ENCODE results near the gene FOXJ1. TPM values are rescaled to one million over a fixed set of nuclear protein-coding genes. Genes with fewer than 3 reads are reported as not detected.

FOXJ1 gene
- total and polyA plus RNA-seq, 8 donors = 0.12 to 6.7 (median 1.3) TPM; not detected in 3

GRCh38 chr17:76088868-76089576, 52.0 kb downstream of the FOXJ1 start:
- DNase-seq = no peak
- peaks cover 86 to 100% (median 100%) of the 10 kb centered on the region in 4 donors for H3K36me3 ChIP-seq
- WGBS, 5 donors = 90 to 97% (median 95%) methylated on average over 22 to 25 of the region's 25 CpGs
- H3K27ac ChIP-seq = no peak overlapping the region
- no peaks in the 10 kb centered on the region for H3K27me3 ChIP-seq
- H3K4me3 ChIP-seq = no peak overlapping the region
- intact Hi-C loops (cut with DNase I; ENCODE audit: low total_unique reads) = no loop called here
- TF ChIP-seq POLR2A (IDR thresholded peaks at IDR 0.05) (no peak), POLR2AphosphoS5 (IDR thresholded peaks at IDR 0.05) (no peak), EP300 (IDR thresholded peaks at IDR 0.05) (no peak)
- TF ChIP-seq, protein P1, sequence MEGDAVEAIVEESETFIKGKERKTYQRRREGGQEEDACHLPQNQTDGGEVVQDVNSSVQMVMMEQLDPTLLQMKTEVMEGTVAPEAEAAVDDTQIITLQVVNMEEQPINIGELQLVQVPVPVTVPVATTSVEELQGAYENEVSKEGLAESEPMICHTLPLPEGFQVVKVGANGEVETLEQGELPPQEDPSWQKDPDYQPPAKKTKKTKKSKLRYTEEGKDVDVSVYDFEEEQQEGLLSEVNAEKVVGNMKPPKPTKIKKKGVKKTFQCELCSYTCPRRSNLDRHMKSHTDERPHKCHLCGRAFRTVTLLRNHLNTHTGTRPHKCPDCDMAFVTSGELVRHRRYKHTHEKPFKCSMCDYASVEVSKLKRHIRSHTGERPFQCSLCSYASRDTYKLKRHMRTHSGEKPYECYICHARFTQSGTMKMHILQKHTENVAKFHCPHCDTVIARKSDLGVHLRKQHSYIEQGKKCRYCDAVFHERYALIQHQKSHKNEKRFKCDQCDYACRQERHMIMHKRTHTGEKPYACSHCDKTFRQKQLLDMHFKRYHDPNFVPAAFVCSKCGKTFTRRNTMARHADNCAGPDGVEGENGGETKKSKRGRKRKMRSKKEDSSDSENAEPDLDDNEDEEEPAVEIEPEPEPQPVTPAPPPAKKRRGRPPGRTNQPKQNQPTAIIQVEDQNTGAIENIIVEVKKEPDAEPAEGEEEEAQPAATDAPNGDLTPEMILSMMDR (IDR thresholded peaks at IDR 0.05) = no peak
- no peaks in the 10 kb centered on the region for H3K4me1 ChIP-seq
- no peaks in the 10 kb centered on the region for H3K9me3 ChIP-seq

DNA sequence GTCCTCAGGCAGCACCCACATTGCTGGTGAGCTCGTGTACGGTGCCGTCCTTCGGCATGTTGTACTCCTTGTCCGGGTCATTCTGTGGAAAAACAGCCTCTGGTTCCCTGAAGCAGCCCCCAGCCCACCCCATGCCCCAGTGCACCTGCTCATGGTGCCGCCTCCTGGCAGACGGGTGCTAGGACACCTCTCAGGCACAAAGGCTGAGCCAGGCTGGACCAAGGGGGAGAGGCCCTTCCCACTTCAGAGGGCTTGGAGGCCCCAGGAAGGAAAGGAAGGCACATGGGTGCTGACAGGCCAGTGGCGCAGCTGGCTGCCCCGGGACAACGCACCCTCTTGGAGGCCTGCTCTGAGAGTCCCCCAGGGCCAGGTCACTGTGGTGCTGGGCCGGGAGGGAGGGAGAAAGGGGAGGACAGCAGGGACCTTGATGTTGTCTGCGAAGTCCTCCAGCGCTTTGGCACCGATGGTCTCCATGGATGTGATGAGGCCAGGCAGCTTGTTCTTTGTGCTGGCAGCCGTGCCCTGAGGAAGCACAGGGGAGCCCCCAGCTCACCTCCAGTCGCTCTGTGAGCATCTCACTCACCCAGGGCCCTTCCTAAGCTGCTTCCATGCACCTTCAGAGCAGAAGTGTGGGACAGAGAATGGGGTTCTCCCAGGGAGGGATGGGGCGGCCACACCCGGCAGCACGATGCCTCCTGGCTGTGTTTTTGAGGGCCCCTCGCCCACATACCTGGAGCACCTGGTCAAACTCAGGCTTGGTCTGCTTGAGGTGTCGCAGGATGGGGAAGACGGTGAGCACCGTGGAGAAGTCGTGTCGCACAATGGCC, 52.8 kb downstream of the FOXJ1 start:
- no peak overlapping the region for H3K4me3 ChIP-seq
- H3K36me3 ChIP-seq = peaks cover 86 to 100% (median 100%) of the 10 kb centered on the region in 4 donors
- no peaks in the 10 kb centered on the region for H3K9me3 ChIP-seq
- H3K4me1 ChIP-seq = no peaks in the 10 kb centered on the region
- WGBS, 5 donors = 87 to 94% (median 91%) methylated on average over 13 to 25 of the region's 25 CpGs
- TF ChIP-seq, protein P1 (IDR thresholded peaks at IDR 0.05) = no peak
- TF ChIP-seq POLR2A (IDR thresholded peaks at IDR 0.05) (no peak), EP300 (IDR thresholded peaks at IDR 0.05) (no peak), POLR2AphosphoS5 (IDR thresholded peaks at IDR 0.05) (no peak)
- H3K27me3 ChIP-seq = no peaks in the 10 kb centered on the region
- H3K27ac ChIP-seq = no peak overlapping the region
- DNase-seq = no peak
- intact Hi-C loops (cut with DNase I; ENCODE audit: low total_unique reads) = no loop called here

DNA sequence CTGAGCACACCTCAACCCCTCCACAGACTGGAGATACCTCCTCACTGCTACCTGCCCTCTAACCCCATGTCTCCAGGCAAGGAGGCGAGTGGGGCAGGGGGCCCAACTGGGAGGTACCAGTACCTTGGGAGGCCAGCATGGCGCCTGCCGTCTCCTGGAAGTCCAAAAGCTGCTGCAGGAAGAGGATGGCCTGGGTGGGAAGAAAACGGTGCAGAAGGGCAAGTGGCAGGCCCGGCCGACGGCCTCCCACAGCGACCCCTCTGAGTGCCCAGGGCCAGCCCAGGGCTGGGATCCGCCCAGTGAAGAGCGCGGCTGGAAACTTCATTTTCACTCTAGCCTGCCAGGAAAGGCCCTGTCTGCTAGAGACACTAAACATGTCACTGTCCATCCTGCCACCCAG, 53.5 kb downstream of the FOXJ1 start:
- DNase-seq = no peak
- Histone ChIP-seq H3K4me3 (no peak overlapping the region), H3K4me1 (no peaks in the 10 kb centered on the region), H3K9me3 (no peaks in the 10 kb centered on the region), H3K27me3 (no peaks in the 10 kb centered on the region), H3K36me3 (peaks cover 86 to 100% (median 100%) of the 10 kb centered on the region in 4 donors), H3K27ac (no peak overlapping the region)
- TF ChIP-seq POLR2AphosphoS5 (IDR thresholded peaks at IDR 0.05) = no peak
- TF ChIP-seq, protein P1 (IDR thresholded peaks at IDR 0.05) = no peak
- no peak for TF ChIP-seq POLR2A (IDR thresholded peaks at IDR 0.05)
- no peak for TF ChIP-seq EP300 (IDR thresholded peaks at IDR 0.05)
- 89 to 97% (median 91%) methylated on average over 2 to 11 of the region's 11 CpGs for WGBS, 5 donors
- intact Hi-C loops (cut with DNase I; ENCODE audit: low total_unique reads) = no loop called here

- WGBS, 5 donors = 95 to 100% (median 97%) methylated on average over 7 to 9 of the region's 9 CpGs
- Histone ChIP-seq H3K36me3 (peaks cover 89 to 94% (median 92%) of the 10 kb centered on the region in 4 donors), H3K4me3 (no peak overlapping the region), H3K9me3 (no peaks in the 10 kb centered on the region), H3K4me1 (no peaks in the 10 kb centered on the region), H3K27ac (no peak overlapping the region), H3K27me3 (no peaks in the 10 kb centered on the region)
- TF ChIP-seq EP300 (IDR thresholded peaks at IDR 0.05) (no peak), POLR2A (IDR thresholded peaks at IDR 0.05) (no peak), POLR2AphosphoS5 (IDR thresholded peaks at IDR 0.05) (no peak)
- TF ChIP-seq, protein P1 (IDR thresholded peaks at IDR 0.05) = no peak
- no peak for DNase-seq
- intact Hi-C loops (cut with DNase I; ENCODE audit: low total_unique reads) = no loop called here
Measured at GRCh38 chr17:76086384-76086783, 54.7 kb downstream of the FOXJ1 start.
